ENCODE measurements around the gene PRR19.

PRR19 gene

GRCh38 chr19:42271861-42272534, 29.9 kb upstream of the PRR19 start:
- no peak for DNase-seq (ENCODE audit: low spot score)

DNA sequence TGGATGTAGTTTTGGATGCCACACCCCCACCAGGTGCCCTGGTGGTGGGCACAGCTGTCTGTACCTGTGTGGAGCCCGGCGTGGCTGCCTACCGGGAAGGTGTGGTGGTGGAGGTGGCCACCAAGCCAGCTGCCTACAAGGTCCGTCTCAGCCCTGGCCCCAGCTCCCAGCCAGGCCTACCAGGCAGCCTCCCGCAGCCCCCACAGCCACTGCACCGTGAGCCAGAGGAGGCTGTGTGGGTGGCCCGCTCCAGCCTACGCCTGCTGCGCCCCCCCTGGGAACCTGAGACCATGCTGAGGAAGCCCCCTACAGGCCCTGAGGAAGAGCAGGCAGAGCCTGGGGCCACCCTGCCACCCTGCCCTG, 29.4 kb upstream of the PRR19 start:
- no peak for DNase-seq (ENCODE audit: low spot score)

- no peak for DNase-seq (ENCODE audit: low spot score)
These were observed 28.9 kb upstream of the PRR19 start for GRCh38 chr19:42272989-42273406.

- DNase-seq (ENCODE audit: low spot score), result no peak
These were observed 28.4 kb upstream of the PRR19 start for GRCh38 chr19:42273407-42274064.

GRCh38 chr19:42274065-42274682, 27.8 kb upstream of the PRR19 start:
- DNase-seq (ENCODE audit: low spot score), result no peak

- DNase-seq (ENCODE audit: low spot score), result no peak
These were observed 26.8 kb upstream of the PRR19 start for GRCh38 chr19:42275103-42275502.

GRCh38 chr19:42275517-42275916, 26.4 kb upstream of the PRR19 start:
- no peak for DNase-seq (ENCODE audit: low spot score)

- no peak for DNase-seq (ENCODE audit: low spot score)
These were observed 25.6 kb upstream of the PRR19 start for GRCh38 chr19:42276284-42276683.

DNA sequence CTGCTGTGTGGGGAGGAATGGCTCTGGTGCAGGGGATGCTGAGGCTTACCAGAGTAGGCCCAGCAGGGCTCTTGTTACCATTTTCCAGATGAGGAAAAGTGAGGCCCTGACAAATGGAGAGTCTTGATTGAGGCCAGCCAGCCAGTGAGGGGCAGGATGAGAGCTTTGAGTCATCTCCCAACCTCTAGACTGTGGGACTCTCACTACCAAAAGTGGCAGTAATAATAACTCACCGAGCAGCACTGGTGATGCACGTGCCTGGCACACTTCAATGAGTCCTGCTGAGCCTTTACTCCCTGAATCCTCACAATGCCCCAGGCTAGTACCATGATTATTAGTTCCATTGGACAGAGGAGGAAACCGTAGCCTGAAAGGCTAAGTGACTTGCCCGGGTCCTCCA, 25.1 kb upstream of the PRR19 start:
- DNase-seq (ENCODE audit: low spot score), result peak; percentile 29

- DNase-seq (ENCODE audit: low spot score), result no peak
These were observed 24.0 kb upstream of the PRR19 start for GRCh38 chr19:42277821-42278451.

- DNase-seq (ENCODE audit: low spot score), result no peak
These were observed 23.3 kb upstream of the PRR19 start for GRCh38 chr19:42278452-42279154.

GRCh38 chr19:42279155-42279901, 22.6 kb upstream of the PRR19 start:
- DNase-seq (ENCODE audit: low spot score), result no peak

- DNase-seq (ENCODE audit: low spot score), result peak; percentile 91
These were observed 21.8 kb upstream of the PRR19 start for GRCh38 chr19:42279902-42280814.

- DNase-seq (ENCODE audit: low spot score), result no peak
These were observed 21.2 kb upstream of the PRR19 start for GRCh38 chr19:42280815-42281145.

DNA sequence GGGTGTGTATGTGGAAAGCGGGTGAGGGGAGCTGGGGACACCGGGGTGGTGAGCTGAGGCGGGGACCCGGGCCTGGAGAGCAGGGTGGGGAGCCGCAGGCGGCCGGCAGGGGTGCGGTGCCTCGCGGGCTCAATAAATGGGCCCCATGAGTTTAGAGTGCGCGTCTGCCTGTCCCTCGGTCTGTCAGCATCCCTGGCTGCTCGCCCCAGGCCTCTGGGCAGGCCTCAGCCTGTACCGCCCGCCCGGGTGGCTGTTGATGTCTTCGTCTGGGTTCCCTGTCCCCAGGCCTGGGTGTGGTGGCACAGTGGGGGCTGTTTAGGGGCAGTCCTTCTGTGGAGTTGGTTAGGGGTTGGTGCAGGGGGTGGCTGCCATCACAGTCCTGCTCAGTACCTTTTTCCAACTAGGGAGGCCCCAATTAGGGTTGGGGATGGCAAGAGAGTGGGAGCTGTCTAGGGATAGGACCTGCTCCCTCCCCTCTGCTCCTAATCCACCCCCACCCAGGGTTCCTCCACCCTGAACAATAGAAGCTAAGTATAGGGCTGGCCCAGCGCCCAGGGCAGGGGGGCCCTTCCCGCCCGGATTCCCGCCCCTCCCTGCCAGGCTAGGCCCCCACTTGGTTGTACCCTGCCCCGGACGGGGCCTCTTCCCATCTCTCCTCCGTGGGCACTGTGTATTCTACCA, 20.6 kb upstream of the PRR19 start:
- peak; percentile 35 for DNase-seq (ENCODE audit: low spot score)

DNA sequence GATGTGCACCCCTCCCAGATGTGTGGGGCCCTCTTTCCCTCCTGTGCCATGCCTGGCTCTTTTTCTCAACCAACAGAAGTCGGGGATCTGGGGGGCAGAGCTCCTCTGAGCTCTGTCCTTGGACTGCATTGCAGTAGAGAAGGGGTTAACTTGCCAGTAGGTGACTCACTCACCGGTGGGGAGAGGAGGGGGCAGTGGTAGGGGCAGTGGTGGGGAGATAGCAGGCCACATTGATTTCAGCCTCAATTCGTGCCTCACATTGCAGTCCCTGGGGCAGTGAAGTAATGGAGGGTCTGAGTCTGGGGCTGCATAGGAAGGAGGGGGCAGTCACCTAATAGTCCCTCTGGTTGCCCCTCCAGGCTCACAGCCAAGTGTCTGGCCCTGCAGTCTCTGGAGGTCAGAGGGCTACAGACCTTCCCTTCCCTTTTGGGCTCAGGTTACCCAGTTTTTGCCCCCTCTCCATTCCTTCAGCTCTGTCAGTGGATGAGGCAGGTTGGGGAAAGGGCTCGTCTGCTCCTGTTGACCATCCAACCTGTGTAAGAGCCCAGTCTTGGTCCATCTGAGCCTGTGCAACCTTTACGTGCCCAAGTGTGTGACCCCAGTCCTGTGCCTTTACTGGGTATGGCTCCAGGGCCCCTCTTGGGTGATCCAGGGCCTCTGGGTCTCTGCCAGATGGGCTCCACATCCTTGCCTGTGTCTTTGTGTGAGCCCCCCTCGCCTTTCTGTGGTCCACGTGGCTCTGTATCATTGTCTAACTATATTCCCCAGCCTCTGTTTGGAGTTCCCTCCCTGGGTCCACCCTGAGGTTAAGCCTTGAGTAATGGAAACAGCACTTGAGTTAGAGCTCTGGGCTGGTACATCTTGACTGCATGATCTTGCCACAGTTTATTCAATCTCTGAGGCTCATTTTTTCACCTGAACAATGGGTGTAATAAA, 19.8 kb upstream of the PRR19 start:
- DNase-seq (ENCODE audit: low spot score), result peak; percentile 47

DNA sequence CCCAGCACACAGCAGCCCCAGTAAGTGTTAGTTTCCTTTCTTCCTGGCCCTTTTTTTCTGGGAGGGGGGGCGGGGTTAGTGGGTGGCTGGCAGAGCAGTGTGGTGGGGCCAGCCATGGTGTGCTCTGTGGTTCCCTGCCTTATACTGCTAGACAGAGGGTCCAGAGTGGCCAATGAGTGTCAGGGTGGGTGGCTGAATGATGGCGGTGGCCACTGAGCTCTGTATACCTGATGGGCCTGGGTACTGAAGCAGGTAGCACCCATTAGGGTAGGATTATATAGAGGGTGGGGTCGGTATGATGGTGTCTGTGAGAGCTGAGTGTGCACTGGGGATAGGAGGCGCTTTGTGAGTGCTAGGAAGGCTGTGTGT, 19.1 kb upstream of the PRR19 start:
- DNase-seq (ENCODE audit: low spot score), result no peak

GRCh38 chr19:42283188-42284065, 18.5 kb upstream of the PRR19 start:
- peak; percentile 92 for DNase-seq (ENCODE audit: low spot score)

All from RKO (cell line).